Skin epidermis (tissue), 12 donors: ENCODE data around the gene TRIM14.
A peak's percentile ranks its signal among the peaks of the same experiment; 100 is the strongest.
"Not testable (repeated sequence)": the region's sequence is repeated elsewhere in the genome, so short reads cannot be mapped to it uniquely, and the experiment has no call there.

Source experiments
- H3K27ac ChIP-seq, 21 experiments: fragments of 200-600 bp; sonication (generic) in 11 of 21; one replicate each; pipeline ENCODE4 v1.5.0; 2020; ENCODE audit warnings: mild to moderate bottlenecking in 3 of 21, inconsistent platforms in 2 of 21, moderate library complexity in 2 of 21
- H3K4me3 ChIP-seq, 7 experiments: fragments of 200-600 bp; sonication (generic) in 2 of 7; one replicate each; pipeline ENCODE4 v1.5.0; 2020; ENCODE audit warnings: inconsistent platforms in 2 of 7, mild to moderate bottlenecking in 2 of 7, moderate library complexity in 1 of 7

TRIM14 gene

GRCh38 chr9:98087420-98088354 is 31.3 kb downstream of the TRIM14 start:
- Histone ChIP-seq H3K27ac (peak overlapping the region in 17 of 21 experiments; percentile 27 to 81 (median 58)), H3K4me3 (peak overlapping the region; percentile 14 to 39 (median 24))

DNA sequence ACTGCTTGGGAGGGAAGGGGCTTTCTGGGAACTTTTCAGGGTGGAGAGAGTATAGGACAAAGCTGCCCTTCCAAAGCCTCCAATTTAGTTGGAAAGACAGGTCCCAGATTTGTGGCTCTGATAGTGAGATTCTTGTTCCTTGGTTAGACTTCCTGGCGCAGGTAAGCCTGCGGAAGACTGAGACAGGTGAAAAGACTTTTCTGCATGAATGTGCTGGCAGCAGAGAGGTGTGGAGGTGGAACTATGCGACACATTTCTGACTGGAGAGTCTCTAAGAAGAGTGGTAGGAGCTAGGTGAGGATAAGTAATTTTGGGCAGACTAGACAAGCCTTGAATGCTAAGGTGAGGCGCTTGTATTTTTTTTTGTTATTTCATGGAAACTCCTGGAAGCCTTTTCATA is 32.6 kb downstream of the TRIM14 start:
- H3K4me3 ChIP-seq = no peak overlapping the region
- peak overlapping the region in 4 of 21 experiments; percentile 6 to 63 (median 38) for H3K27ac ChIP-seq

DNA sequence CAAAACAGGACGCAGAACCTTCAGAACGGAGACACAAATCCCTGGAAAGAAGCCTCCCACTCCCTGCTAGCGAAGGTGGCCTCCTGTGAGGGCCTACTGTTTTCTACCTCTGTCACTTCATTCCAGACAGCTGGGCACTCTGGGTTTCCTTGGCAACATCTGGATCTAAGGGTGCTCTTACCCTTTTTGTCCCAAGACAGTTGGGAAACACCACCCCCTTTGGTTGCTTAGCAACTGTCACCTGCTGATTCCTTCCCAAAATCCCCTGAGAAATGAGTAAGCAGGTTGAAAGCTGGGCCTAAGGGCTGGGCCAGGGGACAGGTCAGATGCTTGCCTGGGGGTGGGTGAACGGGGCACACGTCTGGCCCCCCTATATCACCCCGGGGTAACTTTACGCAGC is 33.1 kb downstream of the TRIM14 start:
- H3K27ac ChIP-seq = peak overlapping the region in 2 of 21 experiments; percentile 6 to 41
- H3K4me3 ChIP-seq = no peak overlapping the region

DNA sequence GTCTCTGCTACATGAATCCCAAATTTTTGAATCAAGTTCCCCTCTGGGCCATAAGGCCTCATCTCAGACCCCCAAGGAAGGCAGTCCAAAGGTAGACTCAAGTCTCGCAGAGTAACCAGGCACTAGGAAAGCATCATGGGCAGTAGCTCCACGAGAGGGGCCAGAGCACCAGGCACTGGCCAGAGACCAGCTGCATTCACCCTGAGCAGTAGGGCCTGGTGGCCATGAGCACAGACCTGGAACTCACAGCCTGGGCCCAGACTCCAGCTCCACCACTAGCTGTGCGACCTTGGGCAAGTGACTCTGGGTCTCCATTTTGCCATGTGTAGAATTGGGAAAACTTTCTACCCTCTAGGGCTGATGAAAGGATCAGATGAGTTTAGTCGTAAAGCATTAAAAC is 34.0 kb downstream of the TRIM14 start:
- no peak overlapping the region for H3K4me3 ChIP-seq
- H3K27ac ChIP-seq = peak overlapping the region in 3 of 21 experiments; percentile 24 to 42 (median 31)

DNA sequence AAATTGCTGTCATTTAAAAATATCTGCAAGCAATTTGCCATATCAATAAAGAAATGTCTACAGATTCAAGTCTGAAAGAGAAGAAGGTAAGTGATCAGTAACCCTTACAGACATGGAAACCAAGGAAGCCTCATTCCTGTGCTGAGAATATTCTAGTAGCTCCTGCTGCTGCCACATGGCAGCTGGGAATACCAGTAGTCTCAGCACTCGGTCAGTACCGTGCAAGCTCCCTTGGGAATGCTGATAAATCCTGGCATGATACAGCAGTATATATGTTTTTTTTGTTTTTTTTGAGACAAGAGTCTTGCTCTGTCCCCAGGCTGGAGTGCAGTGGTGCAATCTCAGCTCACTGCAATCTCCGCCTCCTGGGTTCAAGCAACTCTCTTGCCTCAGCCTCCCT is 34.6 kb downstream of the TRIM14 start:
- no peak overlapping the region for H3K4me3 ChIP-seq
- no peak overlapping the region for H3K27ac ChIP-seq

- Histone ChIP-seq H3K4me3 (no peak overlapping the region), H3K27ac (peak overlapping the region in 1 of 21 experiments; percentile 45)
These were observed 35.3 kb downstream of the TRIM14 start for GRCh38 chr9:98083566-98084183.

- Histone ChIP-seq H3K4me3 (no peak overlapping the region), H3K27ac (peak overlapping the region in 6 of 21 experiments; percentile 10 to 69 (median 48))
These were observed 35.9 kb downstream of the TRIM14 start for GRCh38 chr9:98083061-98083501.

DNA sequence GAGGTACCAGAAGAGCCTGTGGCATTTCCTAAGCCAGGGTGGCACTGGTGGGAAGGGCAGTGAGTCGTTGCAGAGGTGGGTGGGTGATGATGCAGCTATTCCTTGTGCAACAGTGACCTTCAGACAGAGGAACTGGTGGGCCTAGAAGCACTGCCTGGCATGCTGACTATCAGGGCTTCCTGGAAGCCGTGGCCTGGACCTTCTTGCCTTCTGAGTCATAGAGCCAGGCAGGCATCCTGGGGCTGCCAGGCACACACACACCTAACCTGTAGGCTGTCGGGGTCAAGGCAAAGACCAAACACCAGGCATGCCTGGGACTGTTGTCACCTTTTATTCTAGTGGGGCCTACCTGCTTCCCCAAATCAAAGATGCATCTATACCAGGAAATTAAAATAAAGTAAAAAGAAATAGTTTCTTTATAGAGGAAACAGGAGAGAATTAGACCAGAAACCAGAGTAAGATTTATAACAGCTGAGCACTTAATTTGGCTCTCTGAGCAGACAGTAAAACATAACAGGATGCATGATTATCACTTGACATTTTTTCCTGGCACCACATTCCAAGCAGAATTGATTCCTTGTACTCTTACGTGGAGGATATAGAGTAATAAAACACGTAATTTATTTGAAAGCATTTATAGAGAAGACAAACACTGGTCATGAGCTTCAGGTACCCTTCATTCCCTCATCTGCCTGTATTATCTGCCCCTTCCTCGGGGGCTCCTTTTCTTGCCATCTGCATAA is 37.4 kb downstream of the TRIM14 start:
- Histone ChIP-seq H3K4me3 (no peak overlapping the region), H3K27ac (peak overlapping the region in 17 of 21 experiments; percentile 9 to 75 (median 38))

DNA sequence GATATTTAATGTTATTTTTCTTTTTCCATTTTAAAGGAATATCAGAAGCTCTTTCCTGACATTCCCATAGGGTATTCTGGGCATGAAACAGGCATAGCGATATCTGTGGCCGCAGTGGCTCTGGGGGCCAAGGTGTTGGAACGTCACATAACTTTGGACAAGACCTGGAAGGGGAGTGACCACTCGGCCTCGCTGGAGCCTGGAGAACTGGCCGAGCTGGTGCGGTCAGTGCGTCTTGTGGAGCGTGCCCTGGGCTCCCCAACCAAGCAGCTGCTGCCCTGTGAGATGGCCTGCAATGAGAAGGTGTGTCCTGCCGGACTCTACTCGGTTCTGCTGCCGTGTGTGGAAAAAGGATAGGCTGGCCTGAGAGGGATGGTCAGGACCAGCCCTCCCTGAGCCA is 38.2 kb downstream of the TRIM14 start:
- peak overlapping the region in 15 of 21 experiments; percentile 9 to 75 (median 39) for H3K27ac ChIP-seq

GRCh38 chr9:98080326-98080725 is 38.7 kb downstream of the TRIM14 start:
- H3K27ac ChIP-seq = peak overlapping the region in 4 of 21 experiments; percentile 11 to 71 (median 55)
- no peak overlapping the region for H3K4me3 ChIP-seq

More for the DNA sequence above, 38.2 kb downstream of the TRIM14 start:
- H3K4me3 ChIP-seq = no peak overlapping the region

DNA sequence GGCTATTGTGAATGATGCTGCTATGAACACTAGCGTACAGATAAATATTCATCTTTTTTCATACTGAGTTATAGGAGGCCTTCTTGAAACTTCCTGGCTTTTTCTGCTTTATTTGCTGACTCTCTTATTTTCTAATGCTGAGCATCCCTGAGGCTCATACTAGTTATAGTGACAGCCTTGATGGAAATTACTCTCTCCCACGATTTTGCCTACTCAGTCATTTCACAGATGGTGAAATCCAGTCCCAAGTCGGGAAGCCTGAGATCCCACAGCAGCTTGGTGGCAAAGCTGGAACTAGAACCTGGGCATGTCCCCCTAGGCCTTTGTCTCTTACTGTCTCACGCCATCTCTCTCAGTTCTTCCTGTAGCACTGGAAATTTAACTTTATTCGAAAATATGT is 40.1 kb downstream of the TRIM14 start:
- Histone ChIP-seq H3K4me3 (no peak overlapping the region), H3K27ac (no peak overlapping the region)

GRCh38 chr9:98076514-98076890 is 42.5 kb downstream of the TRIM14 start:
- H3K27ac ChIP-seq = peak overlapping the region in 9 of 21 experiments; percentile 28 to 84 (median 69)

GRCh38 chr9:98075332-98075805 is 43.7 kb downstream of the TRIM14 start:
- Histone ChIP-seq H3K4me3 (no peak overlapping the region), H3K27ac (peak overlapping the region in 17 of 21 experiments; percentile 17 to 84 (median 61))

More at GRCh38 chr9:98076514-98076890, 42.5 kb downstream of the TRIM14 start:
- not testable (repeated sequence) for H3K4me3 ChIP-seq

DNA sequence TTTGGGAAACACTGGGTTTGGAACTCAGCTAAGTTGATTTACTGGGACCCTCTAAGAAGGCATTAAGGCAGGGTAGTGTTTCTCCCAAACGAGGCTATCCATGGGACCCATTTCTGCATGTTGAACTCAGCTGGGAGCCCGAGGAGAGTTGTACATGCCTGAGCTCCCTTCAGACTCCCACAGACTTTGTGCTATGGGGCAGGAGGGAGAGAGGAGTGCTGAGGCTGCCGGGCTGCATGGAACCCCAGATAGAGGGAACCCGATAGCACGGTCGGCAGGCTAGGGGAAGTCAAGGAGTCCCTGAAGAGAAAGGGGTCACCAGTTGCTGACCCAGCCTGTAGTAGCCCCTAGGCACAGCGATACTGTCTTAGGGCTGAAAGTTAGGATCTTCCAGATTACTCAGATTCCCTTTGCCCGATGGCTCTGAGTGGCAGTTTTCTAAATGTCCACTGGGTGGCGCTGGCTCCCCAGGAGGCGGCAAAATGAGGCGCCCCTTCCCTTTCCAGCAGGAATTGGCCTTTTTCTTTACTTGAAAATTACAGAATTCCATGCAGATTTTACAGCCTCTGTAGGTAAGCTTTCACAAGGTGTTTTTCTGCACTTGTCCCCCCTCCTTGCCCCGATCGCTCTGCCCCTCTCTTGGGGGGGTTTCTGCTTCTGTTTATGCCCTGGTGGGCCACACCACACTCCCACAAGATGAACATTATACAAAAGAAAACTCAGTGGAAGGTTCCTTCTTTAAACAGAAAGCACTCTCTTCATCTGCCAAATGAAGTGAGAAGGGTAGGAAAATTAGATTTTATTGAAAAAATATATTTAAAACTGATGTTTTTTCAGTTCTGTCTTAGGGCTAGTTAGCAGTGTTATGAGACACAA is 44.7 kb downstream of the TRIM14 start:
- peak overlapping the region in 14 of 21 experiments; percentile 2 to 84 (median 62) for H3K27ac ChIP-seq
- no peak overlapping the region for H3K4me3 ChIP-seq

GRCh38 chr9:98071737-98072136 is 47.3 kb downstream of the TRIM14 start:
- no peak overlapping the region for H3K4me3 ChIP-seq

GRCh38 chr9:98070704-98071103 is 48.3 kb downstream of the TRIM14 start:
- H3K27ac ChIP-seq = no peak overlapping the region
- H3K4me3 ChIP-seq = no peak overlapping the region

More at GRCh38 chr9:98071737-98072136, 47.3 kb downstream of the TRIM14 start:
- no peak overlapping the region for H3K27ac ChIP-seq

DNA sequence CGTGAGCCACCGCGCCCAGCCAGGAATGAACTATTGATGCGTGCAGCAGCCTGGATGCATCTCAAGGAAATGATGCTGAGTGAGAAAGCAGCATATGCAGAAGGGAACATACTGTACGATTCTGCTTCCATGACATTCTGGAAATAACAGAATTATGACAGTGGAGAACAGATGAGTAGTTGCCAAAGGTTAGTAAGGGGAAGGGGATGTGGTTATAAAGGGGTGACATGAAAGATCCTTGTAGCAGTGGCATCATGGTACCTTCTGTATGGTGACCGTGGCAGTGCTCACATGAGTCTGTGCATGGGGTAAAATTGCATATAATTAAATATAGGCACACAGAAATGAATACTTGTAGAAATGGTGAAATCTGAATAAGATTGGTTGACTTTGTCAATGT is 49.5 kb downstream of the TRIM14 start:
- Histone ChIP-seq H3K4me3 (no peak overlapping the region), H3K27ac (no peak overlapping the region)

DNA sequence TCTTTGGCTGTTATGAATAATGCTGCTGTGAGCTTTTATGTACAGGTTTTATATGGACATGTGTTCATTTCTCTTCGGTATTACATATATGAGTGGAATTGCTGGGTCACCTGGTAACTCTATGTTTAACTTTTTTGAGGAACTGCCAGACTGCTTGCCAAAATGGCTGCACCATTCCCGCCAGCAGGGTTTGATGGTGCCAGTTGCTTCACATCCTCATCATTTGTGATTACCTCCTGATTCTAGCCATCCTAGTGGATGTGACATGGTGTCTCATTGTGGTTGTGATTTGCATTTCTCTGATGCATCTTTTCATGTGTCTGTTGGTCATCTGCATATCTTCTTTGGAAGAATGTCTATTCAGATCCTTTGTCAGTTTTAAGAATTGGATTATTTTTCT is 51.8 kb downstream of the TRIM14 start:
- Histone ChIP-seq H3K27ac (no peak overlapping the region), H3K4me3 (no peak overlapping the region)

DNA sequence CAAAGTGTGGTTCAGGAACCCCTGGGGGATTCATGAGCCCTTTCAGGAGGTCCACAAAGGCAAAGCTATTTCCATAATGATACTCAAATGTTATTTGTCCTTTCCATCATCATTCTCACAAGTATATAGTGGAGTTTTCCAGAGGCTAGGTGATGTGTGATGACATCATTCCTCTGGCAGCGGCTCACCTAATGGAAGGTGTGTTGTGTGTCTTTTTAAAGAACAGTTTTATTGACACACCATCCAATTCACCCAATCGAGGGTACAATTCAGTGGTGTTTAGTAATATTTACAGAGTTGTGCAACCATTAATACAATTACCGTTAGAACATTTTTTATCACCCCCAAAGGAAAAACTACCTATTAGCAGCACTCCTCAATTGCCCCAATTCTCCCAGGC is 52.8 kb downstream of the TRIM14 start:
- no peak overlapping the region for H3K27ac ChIP-seq
- no peak overlapping the region for H3K4me3 ChIP-seq
